ENCODE measurements around the gene THADA.

The THADA gene

GRCh38 chr2:43593254-43593653 is 2.6 kb downstream of the THADA start:
- TF ChIP-seq, protein P1, sequence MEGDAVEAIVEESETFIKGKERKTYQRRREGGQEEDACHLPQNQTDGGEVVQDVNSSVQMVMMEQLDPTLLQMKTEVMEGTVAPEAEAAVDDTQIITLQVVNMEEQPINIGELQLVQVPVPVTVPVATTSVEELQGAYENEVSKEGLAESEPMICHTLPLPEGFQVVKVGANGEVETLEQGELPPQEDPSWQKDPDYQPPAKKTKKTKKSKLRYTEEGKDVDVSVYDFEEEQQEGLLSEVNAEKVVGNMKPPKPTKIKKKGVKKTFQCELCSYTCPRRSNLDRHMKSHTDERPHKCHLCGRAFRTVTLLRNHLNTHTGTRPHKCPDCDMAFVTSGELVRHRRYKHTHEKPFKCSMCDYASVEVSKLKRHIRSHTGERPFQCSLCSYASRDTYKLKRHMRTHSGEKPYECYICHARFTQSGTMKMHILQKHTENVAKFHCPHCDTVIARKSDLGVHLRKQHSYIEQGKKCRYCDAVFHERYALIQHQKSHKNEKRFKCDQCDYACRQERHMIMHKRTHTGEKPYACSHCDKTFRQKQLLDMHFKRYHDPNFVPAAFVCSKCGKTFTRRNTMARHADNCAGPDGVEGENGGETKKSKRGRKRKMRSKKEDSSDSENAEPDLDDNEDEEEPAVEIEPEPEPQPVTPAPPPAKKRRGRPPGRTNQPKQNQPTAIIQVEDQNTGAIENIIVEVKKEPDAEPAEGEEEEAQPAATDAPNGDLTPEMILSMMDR (IDR thresholded peaks at IDR 0.05; ENCODE audit: insufficient read depth, low read length, poor library complexity, severe bottlenecking): no peak
- no peak for TF ChIP-seq EZH2phosphoT487 (conservative IDR thresholded peaks at IDR 0.05; ENCODE audit: low read length)
- H3K27me3 ChIP-seq (ENCODE audit: low read length): no peaks in the 10 kb centered on the region
- no peak overlapping the region for H2AFZ ChIP-seq (ENCODE audit: low read depth, low read length, severe bottlenecking)
- H3K79me2 ChIP-seq (ENCODE audit: insufficient read depth, low read length): peaks cover 23% of the 10 kb centered on the region
- no peak overlapping the region for H3K4me3 ChIP-seq (ENCODE audit: insufficient read depth, low read length, poor library complexity, severe bottlenecking)
- H3K4me2 ChIP-seq (ENCODE audit: low read depth, low read length, poor library complexity, severe bottlenecking): no peak overlapping the region
- H3K9me2 ChIP-seq (replicated peaks; ENCODE audit: insufficient read depth, low read length): no peaks in the 10 kb centered on the region
- no peak overlapping the region for H3K9ac ChIP-seq (ENCODE audit: low read length)
- no peak overlapping the region for H3K27ac ChIP-seq (ENCODE audit: low read depth, low read length)
- H3K36me3 ChIP-seq (ENCODE audit: low read length): peaks cover 26% of the 10 kb centered on the region
- H3K9me3 ChIP-seq (ENCODE audit: insufficient read depth, low read length): no peaks in the 10 kb centered on the region
- 0 out of 2 replicates have a peak, but pooled peaks cover 5% of the 10 kb centered on the region for H3F3A ChIP-seq (ENCODE audit: insufficient read depth)
- H4K20me1 ChIP-seq (ENCODE audit: low read depth, low read length): no peaks in the 10 kb centered on the region

GRCh38 chr2:43592443-43592842 is 3.4 kb downstream of the THADA start:
- no peak overlapping the region for H3K9ac ChIP-seq (ENCODE audit: low read length)
- H3K27me3 ChIP-seq (ENCODE audit: low read length): no peaks in the 10 kb centered on the region
- no peak overlapping the region for H3K4me2 ChIP-seq (ENCODE audit: low read depth, low read length, poor library complexity, severe bottlenecking)
- no peaks in the 10 kb centered on the region for H4K20me1 ChIP-seq (ENCODE audit: low read depth, low read length)
- peaks cover 23% of the 10 kb centered on the region for H3K79me2 ChIP-seq (ENCODE audit: insufficient read depth, low read length)
- H3F3A ChIP-seq (ENCODE audit: insufficient read depth): 0 out of 2 replicates have a peak, but pooled peaks cover 5% of the 10 kb centered on the region
- H3K9me3 ChIP-seq (ENCODE audit: insufficient read depth, low read length): no peaks in the 10 kb centered on the region
- no peak overlapping the region for H3K27ac ChIP-seq (ENCODE audit: low read depth, low read length)
- peaks cover 33% of the 10 kb centered on the region for H3K36me3 ChIP-seq (ENCODE audit: low read length)
- no peak overlapping the region for H3K4me3 ChIP-seq (ENCODE audit: insufficient read depth, low read length, poor library complexity, severe bottlenecking)
- no peak for TF ChIP-seq EZH2phosphoT487 (conservative IDR thresholded peaks at IDR 0.05; ENCODE audit: low read length)
- TF ChIP-seq, protein P1 (IDR thresholded peaks at IDR 0.05; ENCODE audit: insufficient read depth, low read length, poor library complexity, severe bottlenecking): no peak
- H3K9me2 ChIP-seq (replicated peaks; ENCODE audit: insufficient read depth, low read length): no peaks in the 10 kb centered on the region
- no peak overlapping the region for H2AFZ ChIP-seq (ENCODE audit: low read depth, low read length, severe bottlenecking)

DNA sequence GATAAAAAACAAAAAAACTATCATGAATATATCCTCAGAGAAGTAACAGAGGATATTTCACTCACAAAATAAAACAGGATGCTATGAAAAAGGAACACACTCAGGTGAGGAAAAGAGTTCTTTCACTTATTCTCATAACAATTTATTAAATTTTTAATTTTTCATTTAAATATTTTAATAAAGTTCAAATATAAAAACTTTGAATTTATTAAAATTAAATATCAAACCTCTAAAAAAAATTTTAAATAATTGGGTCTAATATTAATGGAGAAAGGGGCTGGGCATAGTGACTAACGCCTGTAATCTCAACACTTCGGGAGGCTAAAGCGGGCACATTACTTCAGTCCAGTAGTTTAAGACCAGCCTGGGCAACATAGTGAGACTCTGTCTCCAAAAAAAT is 10.1 kb downstream of the THADA start:
- no peak overlapping the region for H3K9ac ChIP-seq (ENCODE audit: low read length)
- H3K36me3 ChIP-seq (ENCODE audit: low read length): peaks cover 46% of the 10 kb centered on the region
- H3K4me2 ChIP-seq (ENCODE audit: low read depth, low read length, poor library complexity, severe bottlenecking): no peak overlapping the region
- TF ChIP-seq, protein P1 (IDR thresholded peaks at IDR 0.05; ENCODE audit: insufficient read depth, low read length, poor library complexity, severe bottlenecking): no peak
- no peak for TF ChIP-seq EZH2phosphoT487 (conservative IDR thresholded peaks at IDR 0.05; ENCODE audit: low read length)
- H3K9me3 ChIP-seq (ENCODE audit: insufficient read depth, low read length): no peaks in the 10 kb centered on the region
- H2AFZ ChIP-seq (ENCODE audit: low read depth, low read length, severe bottlenecking): no peak overlapping the region
- H3K9me2 ChIP-seq (replicated peaks; ENCODE audit: insufficient read depth, low read length): no peaks in the 10 kb centered on the region
- no peak overlapping the region for H3K4me3 ChIP-seq (ENCODE audit: insufficient read depth, low read length, poor library complexity, severe bottlenecking)
- H3K79me2 ChIP-seq (ENCODE audit: insufficient read depth, low read length): no peaks in the 10 kb centered on the region
- H4K20me1 ChIP-seq (ENCODE audit: low read depth, low read length): no peaks in the 10 kb centered on the region
- no peak overlapping the region for H3K27ac ChIP-seq (ENCODE audit: low read depth, low read length)
- H3F3A ChIP-seq (ENCODE audit: insufficient read depth): no peaks in the 10 kb centered on the region; the same call in 1 of the 2 replicates
- no peaks in the 10 kb centered on the region for H3K27me3 ChIP-seq (ENCODE audit: low read length)
